ENCODE data around the gene ALKBH1.
"Not testable (repeated sequence)": the region's sequence is repeated elsewhere in the genome, so short reads cannot be mapped to it uniquely, and the experiment has no call there.

The ALKBH1 gene

GRCh38 chr14:77649326-77649725 is 58.5 kb downstream of the ALKBH1 start:
- H3K4me3 ChIP-seq (ENCODE audit: low read length) = no peak overlapping the region
- no peak for TF ChIP-seq ZNF274 (IDR thresholded peaks at IDR 0.05; ENCODE audit: low read depth, low read length)

DNA sequence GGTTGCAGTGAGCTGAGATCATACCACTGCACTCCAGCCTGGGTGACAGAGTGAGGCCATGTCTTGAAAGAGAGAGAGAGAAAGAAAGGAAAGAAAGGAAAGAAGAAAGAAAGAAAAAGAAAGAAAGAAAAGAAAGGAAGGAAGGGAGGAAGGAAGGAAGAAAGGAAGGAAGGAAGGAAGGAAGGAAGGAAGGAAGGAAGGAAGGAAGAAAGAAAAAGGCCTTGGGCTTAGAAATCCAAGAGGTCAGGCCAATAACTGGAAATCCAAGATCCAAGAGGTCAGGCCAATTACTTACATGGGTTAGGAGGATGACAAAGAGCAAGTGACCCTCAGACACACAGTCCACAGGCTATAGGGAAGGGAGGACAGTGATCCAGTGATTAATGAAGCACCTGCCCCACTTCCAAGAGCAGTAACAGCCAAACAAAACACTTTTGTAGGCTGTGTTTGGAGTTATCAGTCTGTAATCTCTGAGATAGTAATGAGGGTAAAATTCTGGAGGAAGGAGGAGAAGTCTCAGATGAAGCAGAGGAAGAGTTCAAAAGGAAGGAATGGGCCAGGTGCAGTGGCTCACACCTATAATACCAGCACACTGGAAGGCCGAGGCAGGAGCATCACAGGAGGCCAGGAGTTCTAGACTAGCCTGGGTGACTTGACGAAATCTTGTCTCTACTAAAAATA is 59.2 kb downstream of the ALKBH1 start:
- no peak for TF ChIP-seq ZNF274 (IDR thresholded peaks at IDR 0.05; ENCODE audit: low read depth, low read length)
- no peak overlapping the region for H3K4me3 ChIP-seq (ENCODE audit: low read length)

- TF ChIP-seq ZNF274 (IDR thresholded peaks at IDR 0.05; ENCODE audit: low read depth, low read length) = no peak
- no peak overlapping the region for H3K4me3 ChIP-seq (ENCODE audit: low read length)
Measured at GRCh38 chr14:77647853-77648252, 60.0 kb downstream of the ALKBH1 start.

GRCh38 chr14:77646907-77647306 is 60.9 kb downstream of the ALKBH1 start:
- no peak for TF ChIP-seq ZNF274 (IDR thresholded peaks at IDR 0.05; ENCODE audit: low read depth, low read length)
- no peak overlapping the region for H3K4me3 ChIP-seq (ENCODE audit: low read length)

- TF ChIP-seq ZNF274 (IDR thresholded peaks at IDR 0.05; ENCODE audit: low read depth, low read length) = no peak
Measured at GRCh38 chr14:77645520-77646230, 62.1 kb downstream of the ALKBH1 start.

GRCh38 chr14:77642407-77642806 is 65.4 kb downstream of the ALKBH1 start:
- no peak for TF ChIP-seq ZNF274 (IDR thresholded peaks at IDR 0.05; ENCODE audit: low read depth, low read length)

More at GRCh38 chr14:77645520-77646230, 62.1 kb downstream of the ALKBH1 start:
- H3K4me3 ChIP-seq (ENCODE audit: low read length) = no peak overlapping the region

GRCh38 chr14:77641534-77642341 is 66.1 kb downstream of the ALKBH1 start:
- no peak for TF ChIP-seq ZNF274 (IDR thresholded peaks at IDR 0.05; ENCODE audit: low read depth, low read length)
- H3K4me3 ChIP-seq (ENCODE audit: low read length) = peak overlapping the region; percentile 52; the same call in 1 of the 2 replicates

More at GRCh38 chr14:77642407-77642806, 65.4 kb downstream of the ALKBH1 start:
- H3K4me3 ChIP-seq (ENCODE audit: low read length) = no peak overlapping the region; the same call in 1 of the 2 replicates

- no peak for TF ChIP-seq ZNF274 (IDR thresholded peaks at IDR 0.05; ENCODE audit: low read depth, low read length)
- no peak overlapping the region; the same call in 1 of the 2 replicates for H3K4me3 ChIP-seq (ENCODE audit: low read length)
Measured at GRCh38 chr14:77640756-77641533, 66.9 kb downstream of the ALKBH1 start.

DNA sequence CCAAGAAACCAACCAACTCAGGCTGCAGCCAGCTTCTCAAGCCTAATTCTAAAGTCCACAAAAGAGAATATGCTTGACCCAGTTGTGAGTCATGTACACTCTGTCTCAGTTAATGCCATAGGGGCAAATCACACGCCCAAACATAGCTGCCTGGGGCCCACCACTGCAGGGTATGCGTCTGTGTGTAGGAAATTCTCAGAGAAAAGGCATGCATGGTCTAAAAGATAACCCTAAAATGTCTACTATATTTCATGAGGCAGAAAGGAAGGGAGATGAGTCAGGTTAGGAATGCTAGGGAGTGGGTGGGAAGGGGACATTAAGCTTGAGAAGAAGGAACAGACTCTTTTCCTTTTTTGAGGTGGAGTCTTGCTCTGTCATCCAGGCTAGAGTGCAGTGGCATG is 69.1 kb downstream of the ALKBH1 start:
- TF ChIP-seq ZNF274 (IDR thresholded peaks at IDR 0.05; ENCODE audit: low read depth, low read length) = no peak
- no peak overlapping the region for H3K4me3 ChIP-seq (ENCODE audit: low read length)

DNA sequence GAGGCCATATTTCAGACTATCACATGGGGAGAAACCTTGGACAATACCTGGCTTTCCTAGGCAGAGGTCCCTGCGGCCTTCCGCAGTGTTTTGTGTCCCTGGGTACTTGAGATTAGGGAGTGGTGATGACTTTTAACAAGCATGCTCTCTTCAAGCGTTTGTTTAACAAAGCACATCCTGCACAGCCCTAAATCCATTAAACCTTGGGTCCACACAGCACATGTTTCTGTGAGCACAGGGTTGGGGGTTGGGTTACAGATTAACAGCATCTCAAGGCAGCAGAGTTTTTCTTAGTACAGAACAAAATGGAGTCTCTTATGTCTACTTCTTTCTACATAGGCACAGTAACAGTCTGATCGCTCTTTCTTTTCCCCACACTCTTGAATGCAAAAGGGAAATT is 72.0 kb downstream of the ALKBH1 start:
- not testable (repeated sequence) for H3K4me3 ChIP-seq (ENCODE audit: low read length)

GRCh38 chr14:77635466-77635865 is 72.4 kb downstream of the ALKBH1 start:
- H3K4me3 ChIP-seq (ENCODE audit: low read length) = not testable (repeated sequence)

- H3K4me3 ChIP-seq (ENCODE audit: low read length) = no peak overlapping the region
- TF ChIP-seq ZNF274 (IDR thresholded peaks at IDR 0.05; ENCODE audit: low read depth, low read length) = no peak
Measured at GRCh38 chr14:77630111-77630510, 77.7 kb downstream of the ALKBH1 start.

GRCh38 chr14:77625360-77625759 is 82.5 kb downstream of the ALKBH1 start:
- no peak overlapping the region for H3K4me3 ChIP-seq (ENCODE audit: low read length)
- TF ChIP-seq ZNF274 (IDR thresholded peaks at IDR 0.05; ENCODE audit: low read depth, low read length) = no peak

DNA sequence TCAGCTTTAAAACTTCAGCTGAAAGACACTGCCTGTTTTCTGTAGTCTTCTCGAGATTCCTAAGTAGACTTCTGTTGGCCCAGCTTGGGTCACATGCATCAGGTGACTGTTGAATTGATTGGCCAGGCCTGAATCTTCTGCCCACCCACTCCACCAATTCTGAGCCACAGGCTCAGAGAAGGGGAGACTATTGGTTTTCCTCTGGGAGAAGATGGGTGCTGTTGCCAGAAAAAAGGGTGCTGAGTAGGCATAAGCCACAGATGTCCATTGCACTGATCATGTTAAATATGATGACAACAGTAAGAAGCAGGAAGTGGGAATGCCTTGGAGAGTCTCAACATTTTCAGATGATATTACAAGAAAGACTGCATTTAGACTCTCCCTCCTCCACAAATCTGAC is 84.6 kb downstream of the ALKBH1 start:
- H3K4me3 ChIP-seq (ENCODE audit: low read length) = no peak overlapping the region
- no peak for TF ChIP-seq ZNF274 (IDR thresholded peaks at IDR 0.05; ENCODE audit: low read depth, low read length)

Data from GM08714 (cell line).